ENCODE data around the gene APLN. TPM values are rescaled to one million over a fixed set of nuclear protein-coding genes. Genes with fewer than 3 reads are reported as not detected.

The APLN gene
- total and polyA plus RNA-seq, 10 donors: 0.09 to 2.0 (median 0.26) TPM; not detected in 2

- H3K36me3 ChIP-seq: no peaks in the 10 kb centered on the region
- TF ChIP-seq CTCF (IDR thresholded peaks at IDR 0.05 in 8 of 11, conservative IDR thresholded peaks at IDR 0.05 in 3 of 11): no peak
- no peak for TF ChIP-seq POLR2AphosphoS5 (IDR thresholded peaks at IDR 0.05)
- no peak for TF ChIP-seq POLR2A (IDR thresholded peaks at IDR 0.05)
- H3K9me3 ChIP-seq: peaks cover 0 to 9% (median 2%) of the 10 kb centered on the region in 8 donors
- WGBS, 5 donors: 14 to 51% (median 23%) methylated on average over 3 of the region's 3 CpGs
- H3K4me1 ChIP-seq: peaks cover 0 to 8% (median 5%) of the 10 kb centered on the region in 6 donors
- no peak for DNase-seq
- intact Hi-C loops (cut with DNase I; ENCODE audit: low total_unique reads): no loop called here
- H3K27ac ChIP-seq: no peak overlapping the region
- H3K4me3 ChIP-seq: no peak overlapping the region
- no peaks in the 10 kb centered on the region for H3K27me3 ChIP-seq (replicated peaks in 1 of 7)
Measured at GRCh38 chrX:129641941-129642340, 12.8 kb downstream of the APLN start.

GRCh38 chrX:129641469-129641868 lies 13.3 kb downstream of the APLN start:
- no peak overlapping the region for H3K4me3 ChIP-seq
- peaks cover 0 to 9% (median 2%) of the 10 kb centered on the region in 8 donors for H3K9me3 ChIP-seq
- intact Hi-C loops (cut with DNase I; ENCODE audit: low total_unique reads): no loop called here
- H3K36me3 ChIP-seq: no peaks in the 10 kb centered on the region
- DNase-seq: no peak
- no peak overlapping the region for H3K27ac ChIP-seq
- no peak for TF ChIP-seq POLR2A (IDR thresholded peaks at IDR 0.05)
- no peak for TF ChIP-seq CTCF (IDR thresholded peaks at IDR 0.05 in 8 of 11, conservative IDR thresholded peaks at IDR 0.05 in 3 of 11)
- no peak for TF ChIP-seq POLR2AphosphoS5 (IDR thresholded peaks at IDR 0.05)
- H3K4me1 ChIP-seq: peaks cover 0 to 8% (median 5%) of the 10 kb centered on the region in 6 donors
- WGBS, 5 donors: 64 to 88% (median 71%) methylated on average over 3 of the region's 3 CpGs
- no peaks in the 10 kb centered on the region for H3K27me3 ChIP-seq (replicated peaks in 1 of 7)

- intact Hi-C loops (cut with DNase I; ENCODE audit: low total_unique reads): no loop called here
- H3K4me3 ChIP-seq: no peak overlapping the region
- H3K27me3 ChIP-seq (replicated peaks in 1 of 7): no peaks in the 10 kb centered on the region
- peaks cover 0 to 8% (median 5%) of the 10 kb centered on the region in 6 donors for H3K4me1 ChIP-seq
- no peak for TF ChIP-seq POLR2A (IDR thresholded peaks at IDR 0.05)
- TF ChIP-seq POLR2AphosphoS5 (IDR thresholded peaks at IDR 0.05): no peak
- TF ChIP-seq CTCF (IDR thresholded peaks at IDR 0.05 in 8 of 11, conservative IDR thresholded peaks at IDR 0.05 in 3 of 11): no peak
- peaks cover 0 to 9% (median 2%) of the 10 kb centered on the region in 8 donors for H3K9me3 ChIP-seq
- no peak overlapping the region for H3K27ac ChIP-seq
- DNase-seq: no peak
- no peaks in the 10 kb centered on the region for H3K36me3 ChIP-seq
- WGBS, 5 donors: 21 to 89% (median 59%) methylated on average over 1 of the region's 1 CpG; no CpG with 5 or more reads in 1 of the 5 donors
Measured at GRCh38 chrX:129640737-129641136, 14.0 kb downstream of the APLN start.

GRCh38 chrX:129638917-129639316 lies 15.8 kb downstream of the APLN start:
- Histone ChIP-seq H3K27me3 (replicated peaks in 1 of 7) (no peaks in the 10 kb centered on the region), H3K4me1 (peaks cover 0 to 8% (median 5%) of the 10 kb centered on the region in 6 donors), H3K36me3 (no peaks in the 10 kb centered on the region), H3K9me3 (peaks cover 0 to 9% (median 2%) of the 10 kb centered on the region in 8 donors), H3K27ac (no peak overlapping the region), H3K4me3 (no peak overlapping the region)
- whole genome bisulfite sequencing, 5 donors: 71 to 95% (median 86%) methylated on average over 8 of the region's 8 CpGs
- intact Hi-C loops (cut with DNase I; ENCODE audit: low total_unique reads): loop anchor here (10.0 kb wide), 2 partner anchors 86 to 186 kb away; no protein-coding TSS in a partner anchor
- DNase-seq: no peak
- TF ChIP-seq POLR2AphosphoS5 (IDR thresholded peaks at IDR 0.05) (no peak), POLR2A (IDR thresholded peaks at IDR 0.05) (no peak), CTCF (IDR thresholded peaks at IDR 0.05 in 8 of 11, conservative IDR thresholded peaks at IDR 0.05 in 3 of 11) (no peak)

Measured in spleen (tissue), 11 donors.